Heart left ventricle (tissue), 13 donors: Measurements from ENCODE around the gene MEOX2.

Experiments
- POLR2A ChIP-seq, 2 donors: fragments of 450-650 bp; IDR thresholded peaks; one replicate each; pipeline ENCODE4 v1.6.1; 2017; ENCODE audit warnings: antibody characterized with exemption in 2 of 2, mild to moderate bottlenecking in 2 of 2, moderate library complexity in 2 of 2
- TF ChIP-seq, protein P1 (sequence below), 12 donors: fragments of 200-600 bp; sonication (generic) in 4 of 12; IDR thresholded peaks; one replicate each; pipeline versions ENCODE4 v1.5.0 to v1.8.0; 2018 to 2022; ENCODE audit warnings: antibody characterized with exemption in 12 of 12, mild to moderate bottlenecking in 5 of 12
- donor health status: ischemic (EF 13 %, LVEDD 7.1; RV severe dilation, severe dysfunction).
- donor health status: DM: no; HTN: yes; CAD: no.
- donor health status: DM: no; HTN: no; CAD: no.
- donor health status: ischemic (EF 25% LVEDD 6.9; RV normal size, moderate dysfunction).
- donor health status: ischemic (EF 25% LVEDD 5.7; RV mildly dilated, moderate dysfunction).
- donor health status: ischemic (EF 35%, LVEDD 5.7; RV mildly dilated, moderate dysfunction).
- donor health status: nonischemic (EF 11% LVEDD 7.7; RV severe dilation, severe dysfunction).
- donor health status: DM: yes; HTN: yes; CAD: no.
- donor health status: PGD.
- donor health status: ischemic (EF 29% LVEDD 5.4; RV normal size, mild dysfunction).
- donor health status: nonischemic (EF 23%, LVEDD 6.1; RV moderate dilation, normal function).

GRCh38 chr7:15674586-15674985 is 11.9 kb downstream of the MEOX2 start:
- TF ChIP-seq, protein P1, sequence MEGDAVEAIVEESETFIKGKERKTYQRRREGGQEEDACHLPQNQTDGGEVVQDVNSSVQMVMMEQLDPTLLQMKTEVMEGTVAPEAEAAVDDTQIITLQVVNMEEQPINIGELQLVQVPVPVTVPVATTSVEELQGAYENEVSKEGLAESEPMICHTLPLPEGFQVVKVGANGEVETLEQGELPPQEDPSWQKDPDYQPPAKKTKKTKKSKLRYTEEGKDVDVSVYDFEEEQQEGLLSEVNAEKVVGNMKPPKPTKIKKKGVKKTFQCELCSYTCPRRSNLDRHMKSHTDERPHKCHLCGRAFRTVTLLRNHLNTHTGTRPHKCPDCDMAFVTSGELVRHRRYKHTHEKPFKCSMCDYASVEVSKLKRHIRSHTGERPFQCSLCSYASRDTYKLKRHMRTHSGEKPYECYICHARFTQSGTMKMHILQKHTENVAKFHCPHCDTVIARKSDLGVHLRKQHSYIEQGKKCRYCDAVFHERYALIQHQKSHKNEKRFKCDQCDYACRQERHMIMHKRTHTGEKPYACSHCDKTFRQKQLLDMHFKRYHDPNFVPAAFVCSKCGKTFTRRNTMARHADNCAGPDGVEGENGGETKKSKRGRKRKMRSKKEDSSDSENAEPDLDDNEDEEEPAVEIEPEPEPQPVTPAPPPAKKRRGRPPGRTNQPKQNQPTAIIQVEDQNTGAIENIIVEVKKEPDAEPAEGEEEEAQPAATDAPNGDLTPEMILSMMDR (IDR thresholded peaks at IDR 0.05), result no peak
- TF ChIP-seq POLR2A (IDR thresholded peaks at IDR 0.05), result no peak
